Heart left ventricle (tissue), 13 donors: Measurements from ENCODE around the gene CCR8.

ENCODE experiments used
- POLR2A ChIP-seq, 2 donors: fragments of 450-650 bp; IDR thresholded peaks; one replicate each; pipeline ENCODE4 v1.6.1; 2017; ENCODE audit warnings: antibody characterized with exemption in 2 of 2, mild to moderate bottlenecking in 2 of 2, moderate library complexity in 2 of 2
- TF ChIP-seq, protein P1 (sequence below), 12 donors: fragments of 200-600 bp; sonication (generic) in 4 of 12; IDR thresholded peaks; one replicate each; pipeline versions ENCODE4 v1.5.0 to v1.8.0; 2018 to 2022; ENCODE audit warnings: antibody characterized with exemption in 12 of 12, mild to moderate bottlenecking in 5 of 12
- donor health status: ischemic (EF 13 %, LVEDD 7.1; RV severe dilation, severe dysfunction).
- donor health status: DM: no; HTN: yes; CAD: no.
- donor health status: DM: no; HTN: no; CAD: no.
- donor health status: ischemic (EF 25% LVEDD 6.9; RV normal size, moderate dysfunction).
- donor health status: ischemic (EF 25% LVEDD 5.7; RV mildly dilated, moderate dysfunction).
- donor health status: ischemic (EF 35%, LVEDD 5.7; RV mildly dilated, moderate dysfunction).
- donor health status: nonischemic (EF 11% LVEDD 7.7; RV severe dilation, severe dysfunction).
- donor health status: DM: yes; HTN: yes; CAD: no.
- donor health status: PGD.
- donor health status: ischemic (EF 29% LVEDD 5.4; RV normal size, mild dysfunction).
- donor health status: nonischemic (EF 23%, LVEDD 6.1; RV moderate dilation, normal function).

DNA sequence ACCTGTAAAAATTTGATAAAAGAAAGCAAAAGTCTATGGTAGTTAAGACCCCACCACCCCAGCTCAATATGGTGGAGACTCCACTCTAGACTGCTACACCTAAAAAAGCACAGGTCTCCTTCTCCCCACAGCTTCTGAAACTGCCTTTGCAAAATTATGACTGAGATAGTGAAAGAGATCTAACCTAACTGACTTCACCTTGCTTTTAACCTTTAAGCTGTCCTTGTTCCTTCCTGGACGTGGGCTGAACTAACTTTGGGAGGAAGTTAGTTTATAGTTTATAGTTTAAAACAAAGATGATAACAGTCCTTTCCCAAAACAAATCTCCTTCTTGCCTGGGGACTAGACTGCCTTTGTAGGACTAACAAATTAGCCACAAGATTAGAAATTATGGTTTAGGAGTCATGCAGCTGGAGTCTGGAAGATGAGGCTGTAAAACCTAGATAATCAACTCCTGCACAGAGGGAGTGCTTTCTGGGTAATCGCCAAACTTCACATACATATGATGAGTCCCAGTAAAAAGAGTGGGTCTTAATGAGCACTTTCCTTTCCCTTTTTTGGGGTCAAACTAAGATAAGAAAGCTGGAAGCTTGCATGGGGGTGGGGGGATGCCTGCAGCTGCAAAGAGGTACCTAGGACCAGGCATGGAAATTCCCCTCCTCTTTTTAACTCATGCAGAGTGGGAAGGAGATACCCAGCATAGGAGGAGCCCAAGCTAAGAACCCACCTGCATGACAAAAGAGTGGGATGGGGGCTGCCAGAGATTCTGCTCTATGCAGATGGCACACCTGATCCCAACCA is 17.5 kb downstream of the CCR8 start:
- TF ChIP-seq, protein P1, sequence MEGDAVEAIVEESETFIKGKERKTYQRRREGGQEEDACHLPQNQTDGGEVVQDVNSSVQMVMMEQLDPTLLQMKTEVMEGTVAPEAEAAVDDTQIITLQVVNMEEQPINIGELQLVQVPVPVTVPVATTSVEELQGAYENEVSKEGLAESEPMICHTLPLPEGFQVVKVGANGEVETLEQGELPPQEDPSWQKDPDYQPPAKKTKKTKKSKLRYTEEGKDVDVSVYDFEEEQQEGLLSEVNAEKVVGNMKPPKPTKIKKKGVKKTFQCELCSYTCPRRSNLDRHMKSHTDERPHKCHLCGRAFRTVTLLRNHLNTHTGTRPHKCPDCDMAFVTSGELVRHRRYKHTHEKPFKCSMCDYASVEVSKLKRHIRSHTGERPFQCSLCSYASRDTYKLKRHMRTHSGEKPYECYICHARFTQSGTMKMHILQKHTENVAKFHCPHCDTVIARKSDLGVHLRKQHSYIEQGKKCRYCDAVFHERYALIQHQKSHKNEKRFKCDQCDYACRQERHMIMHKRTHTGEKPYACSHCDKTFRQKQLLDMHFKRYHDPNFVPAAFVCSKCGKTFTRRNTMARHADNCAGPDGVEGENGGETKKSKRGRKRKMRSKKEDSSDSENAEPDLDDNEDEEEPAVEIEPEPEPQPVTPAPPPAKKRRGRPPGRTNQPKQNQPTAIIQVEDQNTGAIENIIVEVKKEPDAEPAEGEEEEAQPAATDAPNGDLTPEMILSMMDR (IDR thresholded peaks at IDR 0.05) = no peak
- TF ChIP-seq POLR2A (IDR thresholded peaks at IDR 0.05) = no peak
